NB4 (cell line): ENCODE data around the gene RFX4.

Source experiments
- CTCF ChIP-seq: IDR thresholded peaks from one replicate; pipeline ENCODE4 v1.5.1; 2012; ENCODE audit warnings: low read depth, low read length
- MYC ChIP-seq: IDR thresholded peaks from 2 replicates; pipeline ENCODE4 v1.6.1; 2011; ENCODE audit warnings: low read depth, low read length
- POLR2A ChIP-seq: IDR thresholded peaks from 2 replicates; pipeline ENCODE4 v1.6.1; 2011; ENCODE audit warnings: mild to moderate bottlenecking; ENCODE audit not compliant: insufficient read length; ENCODE audit errors: extremely low read depth

DNA sequence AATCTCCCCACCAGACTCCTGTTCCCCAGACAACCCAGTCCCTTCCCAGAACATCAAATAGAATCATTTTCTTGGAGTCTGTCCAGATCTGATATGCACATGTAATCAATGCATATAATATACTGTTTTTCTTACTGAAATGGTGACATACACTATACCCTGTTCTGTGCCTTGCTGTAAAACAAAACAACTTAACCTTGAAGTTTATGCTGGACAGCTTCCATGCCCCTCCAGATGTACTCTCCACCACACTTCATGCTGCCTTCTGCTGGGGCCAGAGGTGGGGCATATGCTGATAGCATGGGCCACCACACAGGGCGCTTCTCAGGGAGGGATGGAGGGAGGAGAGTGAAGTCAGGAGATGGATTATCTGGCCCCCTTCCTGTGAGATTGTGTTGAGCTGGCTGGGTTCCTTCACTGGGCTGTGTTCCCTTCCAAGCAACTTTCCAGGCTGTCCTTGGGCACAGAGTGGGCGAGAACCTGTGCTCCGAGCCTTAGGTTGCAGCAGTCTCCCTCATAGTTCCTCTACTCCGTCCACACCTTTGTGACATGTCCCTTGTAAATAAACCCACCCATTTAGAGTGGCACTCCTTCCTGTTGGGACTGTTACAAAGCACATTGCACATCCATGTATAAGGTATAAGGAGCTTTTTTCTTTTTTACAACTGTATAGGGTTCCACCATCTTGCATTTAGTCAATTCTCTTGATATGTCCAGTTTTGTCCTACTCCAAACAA lies 114.0 kb downstream of the RFX4 start:
- TF ChIP-seq CTCF: no peak
- TF ChIP-seq MYC: no peak
- TF ChIP-seq POLR2A: no peak
